GM12878 (cell line): ENCODE measurements around the gene PTPN2. TPM values are rescaled to one million over a fixed set of nuclear protein-coding genes. Genes with fewer than 3 reads are reported as not detected.

Source experiments
- ATAC-seq: fragments of 200-7000 bp; cut with Tn5 transposase; 3 replicates; pipeline ENCODE4 v1.9.1; 2020; ENCODE audit warnings: mild to moderate bottlenecking, moderate library complexity
- BruUV-seq: library from RNA; stranded (reverse); fragments of 400-500 nt; replicated peaks from 2 replicates; lab custom pipeline; 2021; lab: Mats Ljungman, UMichigan
- CTCF ChIA-PET: fragments of 300-600 bp; sonication (Branson Sonifier 250); formaldehyde crosslinking; extraction: SDS; loops from one replicate; lab custom pipeline; 2021; ENCODE audit warnings: inconsistent platforms; lab: Yijun Ruan, JAX
- POLR2A ChIA-PET: fragments of 350-600 bp; formaldehyde crosslinking; extraction: SDS; loops from one replicate; lab custom pipeline; 2021; ENCODE audit warnings: inconsistent platforms; lab: Charles Lee
- RAD21 ChIA-PET: fragments of 300-600 bp; sonication (Branson Sonifier 250); formaldehyde crosslinking; loops from one replicate; lab custom pipeline; 2023; ENCODE audit warnings: antibody characterized with exemption; ENCODE audit not compliant: unreplicated experiment; lab: Charles Lee
- SMC1A ChIA-PET: fragments of 300-600 bp; sonication (Branson Sonifier 250); formaldehyde crosslinking; loops from one replicate; lab custom pipeline; 2023; ENCODE audit not compliant: unreplicated experiment, uncharacterized antibody; lab: Charles Lee
- DNase-seq: peaks from one replicate; pipeline ENCODE4 v3.0.0-alpha.2; 2011; ENCODE audit warnings: low read depth, low spot score
- FAIRE-seq: peaks from 3 replicates; lab custom pipeline; 2011; peaks lifted over from hg19 to GRCh38; lab: Jason Lieb, UNC
- H2AFZ ChIP-seq: 2 replicates; pipeline ENCODE4 v1.6.0; 2011; ENCODE audit warnings: low read depth, low read length, control low read depth; ENCODE audit not compliant: control insufficient read depth
- H3K27ac ChIP-seq: 2 replicates; pipeline ENCODE4 v1.5.1; 2011; ENCODE audit warnings: control low read depth; ENCODE audit not compliant: control insufficient read depth, insufficient read depth
- H3K27me3 ChIP-seq, 2 experiments: replicated peaks in 1 of 2; 2 replicates each; pipeline versions ENCODE4 v1.6.0 to v1.6.1; 2011; ENCODE audit warnings: low read length in 1 of 2; ENCODE audit not compliant: control insufficient read depth in 2 of 2, insufficient read depth in 2 of 2
- H3K36me3 ChIP-seq, 2 experiments: 2 replicates each; pipeline ENCODE4 v1.5.1; 2011; ENCODE audit warnings: low read length in 1 of 2; ENCODE audit not compliant: control insufficient read depth in 2 of 2, insufficient read depth in 2 of 2
- H3K4me1 ChIP-seq: 2 replicates; pipeline ENCODE4 v1.6.1; 2011; ENCODE audit warnings: mild to moderate bottlenecking, low read length, moderate library complexity, mixed read lengths; ENCODE audit not compliant: control insufficient read depth, insufficient read depth
- H3K4me2 ChIP-seq: 2 replicates; pipeline ENCODE4 v1.6.0; 2011; ENCODE audit warnings: control low read depth; ENCODE audit not compliant: control insufficient read depth, insufficient read depth
- H3K4me3 ChIP-seq: fragments of 200-600 bp; sonication (generic); 2 replicates; pipeline ENCODE4 v1.5.1; 2016
- H3K79me2 ChIP-seq: 2 replicates; pipeline ENCODE4 v1.6.0; 2011; ENCODE audit warnings: low read length; ENCODE audit not compliant: control insufficient read depth, insufficient read depth
- H3K9ac ChIP-seq: 2 replicates; pipeline ENCODE4 v1.8.0; 2011; ENCODE audit warnings: low read length, control low read depth, mixed read lengths; ENCODE audit not compliant: control insufficient read depth, insufficient read depth
- H3K9me3 ChIP-seq: replicated peaks from 3 replicates; pipeline ENCODE4 v1.5.1; 2011; ENCODE audit warnings: mild to moderate bottlenecking, low read length; ENCODE audit not compliant: control insufficient read depth, insufficient read depth
- H4K20me1 ChIP-seq: 2 replicates; pipeline ENCODE4 v1.6.0; 2011; ENCODE audit not compliant: control insufficient read depth, insufficient read depth
- E2F4 ChIP-seq: IDR thresholded peaks from 2 replicates; pipeline ENCODE4 v1.6.1; 2012; ENCODE audit warnings: low read depth, low read length, improper control_type of control experiment
- EGR1 ChIP-seq, 2 experiments: IDR thresholded peaks; 1 replicate in 1 of 2; 2 replicates in 1 of 2; pipeline ENCODE4 v1.6.1; 2011 to 2012; ENCODE audit warnings: low read depth in 2 of 2, low read length in 2 of 2, borderline replicate concordance in 1 of 2, mild to moderate bottlenecking in 1 of 2, moderate library complexity in 1 of 2
- EZH2 ChIP-seq: IDR thresholded peaks from 2 replicates; pipeline ENCODE4 v1.6.1; 2012; ENCODE audit warnings: low read depth, mild to moderate bottlenecking, control low read depth, inconsistent platforms, low read length, borderline replicate concordance; ENCODE audit not compliant: control insufficient read depth
- HCFC1 ChIP-seq: fragments of 150-350 bp; IDR thresholded peaks from 2 replicates; pipeline ENCODE4 v1.6.1; 2014; ENCODE audit warnings: low read length
- IKZF2 ChIP-seq, 2 experiments: fragments of 450-650 bp; IDR thresholded peaks; 2 replicates each; pipeline ENCODE4 v1.6.1; 2017; ENCODE audit warnings: mild to moderate bottlenecking in 2 of 2, moderate library complexity in 2 of 2
- NFYB ChIP-seq: IDR thresholded peaks from 2 replicates; pipeline ENCODE4 v1.6.1; 2011; ENCODE audit warnings: low read depth, mild to moderate bottlenecking, low read length, improper control_type of control experiment, moderate library complexity; ENCODE audit not compliant: insufficient read depth
- NR2C2 ChIP-seq: IDR thresholded peaks from 2 replicates; pipeline ENCODE4 v1.6.1; 2011; ENCODE audit warnings: borderline replicate concordance, low read depth; ENCODE audit not compliant: control insufficient read depth, insufficient read length
- RCOR1 ChIP-seq: conservative IDR thresholded peaks from 2 replicates; pipeline ENCODE4 v1.6.1; 2012; ENCODE audit warnings: low read depth, low read length, improper control_type of control experiment
- RUNX3 ChIP-seq: IDR thresholded peaks from 2 replicates; pipeline ENCODE4 v1.6.1; 2012; ENCODE audit warnings: low read length, inconsistent platforms
- SMAD5 ChIP-seq: IDR thresholded peaks from 2 replicates; pipeline ENCODE4 v1.6.1; 2016; ENCODE audit warnings: antibody characterized with exemption, low read depth
- SRF ChIP-seq, 2 experiments: IDR thresholded peaks; 2 replicates each; pipeline ENCODE4 v1.6.1; 2011; ENCODE audit warnings: low read depth in 2 of 2, low read length in 2 of 2, mild to moderate bottlenecking in 1 of 2, moderate library complexity in 1 of 2
- TCF12 ChIP-seq: IDR thresholded peaks from 2 replicates; pipeline ENCODE4 v1.6.1; 2011; ENCODE audit warnings: low read depth, mild to moderate bottlenecking, low read length
- USF1 ChIP-seq: IDR thresholded peaks from 2 replicates; pipeline ENCODE4 v1.6.1; 2011; ENCODE audit warnings: borderline replicate concordance, low read depth, mild to moderate bottlenecking, moderate library complexity, mixed read lengths, low read length; ENCODE audit not compliant: insufficient read depth; ENCODE audit errors: extremely low read length
- ZSCAN29 ChIP-seq: fragments of 450-650 bp; IDR thresholded peaks from 2 replicates; pipeline ENCODE4 v1.6.1; 2017; ENCODE audit warnings: mild to moderate bottlenecking, moderate library complexity
- WGBS: methylation state at CpG from one replicate; pipeline ENCODE4 v1.1.6; 2016; ENCODE audit warnings: low lambda C conversion rate; ENCODE audit not compliant: insufficient replicate concordance, insufficient coverage; ENCODE audit errors: missing lambda C conversion rate; 5-methylcytosine and 5-hydroxymethylcytosine counted together
- in situ Hi-C: fragments of 300-500 bp; cut with MboI; formaldehyde crosslinking; loops from 9 replicates; pipeline ENCODE4 v1.14.3; 2018; ENCODE audit warnings: mixed read lengths
- intact Hi-C: fragments of 100-400 bp; cut with micrococcal nuclease; formaldehyde crosslinking; loops from one replicate; pipeline ENCODE4 v1.14.2; 2022; ENCODE audit not compliant: unreplicated experiment
- polyA plus RNA-seq, 11 experiments: library from polyadenylated mRNA; depleted of rRNA in 4 of 11; unstranded in 6 of 11; stranded (reverse) in 5 of 11; fragments of >200 nt; fragmentation: Nextera tagmentation in 4 of 11; fragmentation: Illumina TruSeq in 1 of 11; extraction: Ambion mirVana in 4 of 11; extraction: Trizol in 1 of 11; gene quantifications; 1 replicate in 1 of 11; 2 replicates in 10 of 11; pipeline versions ENCODE4 v1.2.1 to v1.2.3, GENCODE V29; 2011 to 2016; ENCODE audit warnings: inconsistent platforms in 2 of 11, missing spikeins in 2 of 11, low read depth in 1 of 11
- total RNA-seq, 4 experiments: library from RNA; depleted of rRNA in 3 of 4; stranded (reverse); fragments of >200 nt in 3 of 4; fragmentation: Illumina TruSeq in 1 of 4; extraction: Trizol in 1 of 4; gene quantifications; 2 replicates each; pipeline versions ENCODE4 v1.2.1 to v1.2.3, GENCODE V29; 2013 to 2021
- TF ChIP-seq, protein P1 (sequence below): fragments of 450-650 bp; IDR thresholded peaks from 2 replicates; pipeline ENCODE4 v1.6.1; 2017; ENCODE audit warnings: borderline replicate concordance
- TF ChIP-seq, protein P2 (sequence below): IDR thresholded peaks from 2 replicates; pipeline ENCODE4 v1.6.1; 2012; ENCODE audit warnings: improper control_type of control experiment, low read depth, low read length; ENCODE audit not compliant: insufficient replicate concordance

PTPN2 gene
- total and polyA plus RNA-seq, 10 of the 15 experiments (the other 5 are each of a cell fraction or from before 2014, with no cell fraction given): 46.5 to 86.7 (median 64.6) TPM

DNA sequence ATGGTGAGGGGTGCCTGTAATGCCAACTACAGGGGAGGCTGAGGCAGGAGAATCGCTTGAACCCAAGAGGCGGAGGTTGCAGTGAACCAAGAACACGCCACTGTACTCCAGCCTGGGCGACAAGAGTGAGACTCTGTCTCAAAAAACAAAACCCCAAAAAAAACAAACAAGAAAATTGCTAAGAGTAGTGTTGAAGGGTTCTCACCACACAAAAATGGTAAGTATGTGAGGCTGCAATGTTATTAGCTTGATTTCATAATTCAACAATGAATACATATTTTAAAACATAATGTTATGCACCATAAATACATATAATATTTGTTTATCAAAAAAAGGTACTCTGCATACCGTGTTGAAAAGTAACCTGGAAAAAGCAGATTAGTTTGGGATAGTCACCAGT is 135.4 kb downstream of the PTPN2 start:
- in situ Hi-C loops: no loop called here
- intact Hi-C loops: no loop called here
- H3K36me3 ChIP-seq: no peaks in the 10 kb centered on the region
- no peak overlapping the region for H2AFZ ChIP-seq
- peaks cover 10% of the 10 kb centered on the region for H3K4me1 ChIP-seq
- DNase-seq (no peak), FAIRE-seq (no peak), ATAC-seq (no peak)
- H3K4me2 ChIP-seq: no peak overlapping the region
- no peaks in the 10 kb centered on the region for H4K20me1 ChIP-seq
- H3K4me3 ChIP-seq: no peak overlapping the region
- SMC1A ChIA-PET: interaction anchor here (0.6 to 2.9 kb wide), 6 partner anchors 10 to 185 kb away, joined by 3 to 6 read pairs (median 4); no protein-coding TSS in a partner anchor
- no peaks in the 10 kb centered on the region for H3K27me3 ChIP-seq
- CTCF ChIA-PET: interaction anchor here (1.6 to 2.8 kb wide), 4 partner anchors 142 to 186 kb away, joined by 5 to 8 read pairs (median 8); no protein-coding TSS in a partner anchor
- RAD21 ChIA-PET: interaction anchor here (2.2 kb wide), 1 partner anchor 146 kb away, joined by 8 read pairs; no protein-coding TSS in a partner anchor
- no peak overlapping the region for H3K27ac ChIP-seq
- 93% methylated on average over 5 of the region's 5 CpGs for WGBS
- no peak overlapping the region for H3K9ac ChIP-seq
- no TSS peak for BruUV-seq
- POLR2A ChIA-PET: no interaction called here
- no peaks in the 10 kb centered on the region for H3K79me2 ChIP-seq
- H3K9me3 ChIP-seq: no peaks in the 10 kb centered on the region
- TF ChIP-seq EGR1 (IDR thresholded peaks at IDR 0.05; ENCODE audit: borderline replicate concordance in 1 of 2, low read depth in 2 of 2, low read length in 2 of 2): no peak
- TF ChIP-seq HCFC1: no peak
- TF ChIP-seq IKZF2 (IDR thresholded peaks at IDR 0.05): no peak
- no peak for TF ChIP-seq RUNX3
- TF ChIP-seq RCOR1: no peak
- TF ChIP-seq NFYB: no peak
- TF ChIP-seq NR2C2: no peak
- TF ChIP-seq E2F4: no peak
- TF ChIP-seq SRF (IDR thresholded peaks at IDR 0.05; ENCODE audit: low read depth in 2 of 2, low read length in 2 of 2): no peak
- TF ChIP-seq USF1: no peak
- TF ChIP-seq, protein P1, sequence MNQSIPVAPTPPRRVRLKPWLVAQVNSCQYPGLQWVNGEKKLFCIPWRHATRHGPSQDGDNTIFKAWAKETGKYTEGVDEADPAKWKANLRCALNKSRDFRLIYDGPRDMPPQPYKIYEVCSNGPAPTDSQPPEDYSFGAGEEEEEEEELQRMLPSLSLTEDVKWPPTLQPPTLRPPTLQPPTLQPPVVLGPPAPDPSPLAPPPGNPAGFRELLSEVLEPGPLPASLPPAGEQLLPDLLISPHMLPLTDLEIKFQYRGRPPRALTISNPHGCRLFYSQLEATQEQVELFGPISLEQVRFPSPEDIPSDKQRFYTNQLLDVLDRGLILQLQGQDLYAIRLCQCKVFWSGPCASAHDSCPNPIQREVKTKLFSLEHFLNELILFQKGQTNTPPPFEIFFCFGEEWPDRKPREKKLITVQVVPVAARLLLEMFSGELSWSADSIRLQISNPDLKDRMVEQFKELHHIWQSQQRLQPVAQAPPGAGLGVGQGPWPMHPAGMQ: no peak
- TF ChIP-seq SMAD5: no peak
- TF ChIP-seq EZH2: no peak
- TF ChIP-seq ZSCAN29: no peak
- TF ChIP-seq, protein P2, sequence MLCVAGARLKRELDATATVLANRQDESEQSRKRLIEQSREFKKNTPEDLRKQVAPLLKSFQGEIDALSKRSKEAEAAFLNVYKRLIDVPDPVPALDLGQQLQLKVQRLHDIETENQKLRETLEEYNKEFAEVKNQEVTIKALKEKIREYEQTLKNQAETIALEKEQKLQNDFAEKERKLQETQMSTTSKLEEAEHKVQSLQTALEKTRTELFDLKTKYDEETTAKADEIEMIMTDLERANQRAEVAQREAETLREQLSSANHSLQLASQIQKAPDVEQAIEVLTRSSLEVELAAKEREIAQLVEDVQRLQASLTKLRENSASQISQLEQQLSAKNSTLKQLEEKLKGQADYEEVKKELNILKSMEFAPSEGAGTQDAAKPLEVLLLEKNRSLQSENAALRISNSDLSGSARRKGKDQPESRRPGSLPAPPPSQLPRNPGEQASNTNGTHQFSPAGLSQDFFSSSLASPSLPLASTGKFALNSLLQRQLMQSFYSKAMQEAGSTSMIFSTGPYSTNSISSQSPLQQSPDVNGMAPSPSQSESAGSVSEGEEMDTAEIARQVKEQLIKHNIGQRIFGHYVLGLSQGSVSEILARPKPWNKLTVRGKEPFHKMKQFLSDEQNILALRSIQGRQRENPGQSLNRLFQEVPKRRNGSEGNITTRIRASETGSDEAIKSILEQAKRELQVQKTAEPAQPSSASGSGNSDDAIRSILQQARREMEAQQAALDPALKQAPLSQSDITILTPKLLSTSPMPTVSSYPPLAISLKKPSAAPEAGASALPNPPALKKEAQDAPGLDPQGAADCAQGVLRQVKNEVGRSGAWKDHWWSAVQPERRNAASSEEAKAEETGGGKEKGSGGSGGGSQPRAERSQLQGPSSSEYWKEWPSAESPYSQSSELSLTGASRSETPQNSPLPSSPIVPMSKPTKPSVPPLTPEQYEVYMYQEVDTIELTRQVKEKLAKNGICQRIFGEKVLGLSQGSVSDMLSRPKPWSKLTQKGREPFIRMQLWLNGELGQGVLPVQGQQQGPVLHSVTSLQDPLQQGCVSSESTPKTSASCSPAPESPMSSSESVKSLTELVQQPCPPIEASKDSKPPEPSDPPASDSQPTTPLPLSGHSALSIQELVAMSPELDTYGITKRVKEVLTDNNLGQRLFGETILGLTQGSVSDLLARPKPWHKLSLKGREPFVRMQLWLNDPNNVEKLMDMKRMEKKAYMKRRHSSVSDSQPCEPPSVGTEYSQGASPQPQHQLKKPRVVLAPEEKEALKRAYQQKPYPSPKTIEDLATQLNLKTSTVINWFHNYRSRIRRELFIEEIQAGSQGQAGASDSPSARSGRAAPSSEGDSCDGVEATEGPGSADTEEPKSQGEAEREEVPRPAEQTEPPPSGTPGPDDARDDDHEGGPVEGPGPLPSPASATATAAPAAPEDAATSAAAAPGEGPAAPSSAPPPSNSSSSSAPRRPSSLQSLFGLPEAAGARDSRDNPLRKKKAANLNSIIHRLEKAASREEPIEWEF: no peak
- no peak for TF ChIP-seq TCF12
